NCI-H345 (cell line): ENCODE measurements around the gene TBX22.
"Not testable (repeated sequence)": the region's sequence is repeated elsewhere in the genome, so short reads cannot be mapped to it uniquely, and the experiment has no call there.

Experiments
- DNase-seq: peaks from one replicate; lab custom pipeline; 2025; lab: John Stamatoyannopoulos, UW

TBX22 gene, protein sequence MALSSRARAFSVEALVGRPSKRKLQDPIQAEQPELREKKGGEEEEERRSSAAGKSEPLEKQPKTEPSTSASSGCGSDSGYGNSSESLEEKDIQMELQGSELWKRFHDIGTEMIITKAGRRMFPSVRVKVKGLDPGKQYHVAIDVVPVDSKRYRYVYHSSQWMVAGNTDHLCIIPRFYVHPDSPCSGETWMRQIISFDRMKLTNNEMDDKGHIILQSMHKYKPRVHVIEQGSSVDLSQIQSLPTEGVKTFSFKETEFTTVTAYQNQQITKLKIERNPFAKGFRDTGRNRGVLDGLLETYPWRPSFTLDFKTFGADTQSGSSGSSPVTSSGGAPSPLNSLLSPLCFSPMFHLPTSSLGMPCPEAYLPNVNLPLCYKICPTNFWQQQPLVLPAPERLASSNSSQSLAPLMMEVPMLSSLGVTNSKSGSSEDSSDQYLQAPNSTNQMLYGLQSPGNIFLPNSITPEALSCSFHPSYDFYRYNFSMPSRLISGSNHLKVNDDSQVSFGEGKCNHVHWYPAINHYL

DNA sequence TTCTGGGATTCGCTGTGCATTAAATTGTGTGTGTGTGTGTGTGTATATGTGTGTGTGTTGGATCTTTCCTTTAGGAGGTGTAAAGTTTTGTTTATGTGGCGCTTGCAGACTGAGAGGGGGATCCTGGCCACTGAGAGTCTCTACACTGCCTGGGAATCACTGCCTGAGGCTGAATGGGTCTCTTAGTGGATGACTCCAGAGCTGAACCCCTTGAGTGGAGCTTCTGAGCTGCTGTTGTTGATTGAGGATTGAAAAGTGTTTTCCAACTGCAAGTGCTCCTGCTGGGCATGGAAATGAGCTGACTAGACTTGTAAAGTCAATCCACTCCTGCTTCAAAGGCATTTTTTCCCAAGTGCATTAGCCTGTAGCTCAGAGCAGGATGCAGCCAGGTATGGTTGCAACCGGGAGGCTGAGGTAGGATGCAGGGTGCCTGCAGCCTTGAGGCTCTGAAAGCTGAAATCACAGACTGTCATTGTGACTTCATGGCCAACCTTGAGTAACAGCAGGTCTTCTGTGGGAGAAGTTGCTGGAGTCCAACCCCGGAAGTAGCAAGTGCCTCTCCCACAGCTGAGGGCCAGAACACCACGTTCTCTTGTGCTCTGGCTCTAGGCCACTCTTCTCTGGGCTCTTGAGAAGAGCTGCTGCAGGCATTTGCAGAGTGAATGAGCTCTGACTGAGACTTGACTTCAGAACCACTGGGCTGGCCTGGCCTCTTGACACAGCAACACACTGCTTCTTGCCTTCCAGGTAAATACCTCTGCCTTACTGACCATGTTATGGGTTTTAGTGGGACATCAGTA is at the start of gene TBX22:
Gene TBX22, plus strand, starts transcription at position 613 of the 800 bp plus-strand sequence. CDS start 7,517 bp downstream, outside the sequence.
- no peak for DNase-seq

DNA sequence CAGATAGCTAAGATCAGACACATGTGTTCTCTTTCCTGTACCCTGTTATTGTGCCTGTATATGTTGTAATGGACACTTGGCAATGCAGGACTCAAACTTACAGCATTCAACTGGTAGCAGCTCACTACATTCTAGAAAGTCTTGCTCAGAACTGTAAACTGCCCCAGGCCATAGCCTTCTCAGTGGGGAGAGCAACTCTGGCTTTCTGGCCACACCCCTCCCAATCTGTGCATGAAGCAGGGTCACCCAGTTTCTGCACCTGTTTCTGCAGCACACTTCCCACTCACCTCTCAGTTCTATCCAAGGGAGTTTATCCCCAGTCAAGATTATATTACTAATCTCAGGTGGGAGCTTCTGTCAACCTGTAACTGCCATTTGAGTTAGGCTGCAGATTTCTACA is 38.9 kb upstream of the TBX22 start:
- DNase-seq, result no peak

DNA sequence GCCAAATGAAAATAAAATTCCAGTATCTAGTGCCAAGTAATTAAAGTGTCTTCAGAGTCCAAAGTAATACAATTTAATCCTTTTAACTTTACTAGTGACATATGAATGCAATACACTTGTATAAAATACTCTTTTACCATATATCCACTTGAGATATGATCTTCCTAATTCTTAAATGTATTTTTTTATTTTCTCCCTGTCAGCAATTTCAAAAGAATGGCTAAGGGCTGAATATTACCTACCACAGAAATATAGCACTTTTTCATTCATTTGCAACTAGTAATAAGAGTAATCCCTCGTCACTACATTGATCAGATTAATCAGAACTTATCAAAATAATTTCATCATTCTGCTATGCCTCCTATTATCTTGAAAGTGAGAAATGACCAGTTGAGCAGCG is 10.1 kb upstream of the TBX22 start:
- DNase-seq, result no peak

DNA sequence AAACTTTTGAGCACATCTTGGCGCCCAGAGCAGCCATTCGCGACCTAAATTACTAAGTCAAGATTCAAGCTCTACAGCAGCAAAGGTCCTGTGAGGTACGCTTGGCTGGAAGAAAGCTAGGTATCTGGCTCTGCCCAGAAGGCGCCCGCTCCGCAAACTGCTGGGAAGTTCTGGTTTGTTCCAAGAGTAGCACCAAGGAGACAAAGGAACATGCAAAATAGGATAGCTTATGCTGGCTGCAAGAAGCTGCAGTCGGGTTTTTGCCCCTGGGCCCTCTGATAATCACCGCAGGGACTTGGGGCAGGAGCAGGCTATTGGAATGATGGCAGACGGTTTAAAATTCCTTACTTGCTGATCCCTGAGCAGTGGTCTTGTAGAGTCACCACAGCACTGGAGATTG is 3.0 kb upstream of the TBX22 start:
- DNase-seq, result no peak

DNA sequence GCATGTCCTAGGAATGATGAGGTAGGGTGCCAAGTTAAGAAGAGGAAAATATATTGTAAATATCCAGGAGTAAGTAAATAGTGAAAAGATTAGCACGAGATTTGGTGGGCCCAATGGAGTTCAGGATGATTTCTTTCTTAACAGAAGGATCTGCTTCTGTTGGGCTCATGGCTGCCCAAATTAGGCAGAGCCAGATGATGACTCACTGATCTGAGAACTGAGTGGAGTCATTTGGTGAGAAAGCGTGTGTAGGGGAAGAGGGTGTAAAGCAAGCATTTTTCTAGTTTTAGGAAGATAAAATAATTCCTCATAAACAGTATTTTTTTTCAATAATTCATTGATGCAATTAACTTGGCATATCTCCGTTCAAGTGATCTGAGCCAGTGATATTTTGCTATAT is 1.6 kb downstream of the TBX22 start:
- DNase-seq, result no peak

DNA sequence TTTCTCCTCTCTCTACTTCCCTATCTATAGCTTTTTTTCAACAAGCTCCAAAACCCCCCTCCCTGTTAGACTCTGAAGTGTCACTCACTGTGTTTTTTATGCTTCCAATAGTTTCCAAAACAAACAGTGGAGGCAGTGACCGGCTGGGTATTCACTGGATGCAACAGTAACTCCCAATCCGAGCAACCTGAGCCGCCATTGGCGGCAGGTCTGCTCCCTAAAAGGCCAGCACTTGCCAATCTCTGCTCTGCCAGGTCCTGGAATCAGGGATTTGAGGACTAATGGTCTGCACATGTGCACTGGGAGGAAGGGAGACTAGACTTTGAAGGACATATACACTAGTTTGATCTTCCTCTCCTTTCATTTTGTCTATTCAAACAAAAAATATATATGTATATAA is 7.1 kb downstream of the TBX22 start:
- DNase-seq, result no peak

DNA sequence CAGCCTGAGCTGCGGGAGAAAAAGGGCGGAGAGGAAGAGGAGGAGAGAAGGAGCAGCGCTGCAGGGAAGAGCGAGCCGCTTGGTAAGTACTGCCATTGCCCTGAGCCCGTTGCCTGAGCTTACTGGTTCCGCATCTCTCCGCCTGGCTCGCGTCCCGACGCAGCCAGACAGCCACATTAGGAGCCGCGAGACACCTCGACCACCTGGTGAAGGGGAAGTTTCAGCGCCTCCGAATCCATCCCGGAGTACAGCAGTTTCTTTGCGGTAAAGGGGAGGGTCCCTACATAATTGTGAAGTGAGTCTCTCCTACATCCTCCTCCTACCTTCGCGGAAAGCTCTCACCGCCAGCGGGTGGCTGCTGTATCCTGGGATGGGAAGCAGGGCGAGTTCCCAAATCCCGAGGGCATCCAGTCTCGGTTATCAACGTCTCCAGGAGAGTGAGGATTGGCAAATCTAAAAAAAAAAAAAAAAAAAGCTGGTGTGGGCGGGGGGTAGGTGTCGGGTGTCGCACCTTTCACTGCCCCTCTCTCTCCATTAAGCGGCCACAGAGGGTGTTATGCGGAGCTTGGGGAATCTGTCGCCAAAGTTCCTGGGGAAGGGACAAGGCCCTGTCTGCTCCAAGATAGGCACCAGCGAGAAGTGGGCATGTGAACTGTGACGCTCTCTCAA is 7.9 kb downstream of the TBX22 start:
- DNase-seq, result no peak

DNA sequence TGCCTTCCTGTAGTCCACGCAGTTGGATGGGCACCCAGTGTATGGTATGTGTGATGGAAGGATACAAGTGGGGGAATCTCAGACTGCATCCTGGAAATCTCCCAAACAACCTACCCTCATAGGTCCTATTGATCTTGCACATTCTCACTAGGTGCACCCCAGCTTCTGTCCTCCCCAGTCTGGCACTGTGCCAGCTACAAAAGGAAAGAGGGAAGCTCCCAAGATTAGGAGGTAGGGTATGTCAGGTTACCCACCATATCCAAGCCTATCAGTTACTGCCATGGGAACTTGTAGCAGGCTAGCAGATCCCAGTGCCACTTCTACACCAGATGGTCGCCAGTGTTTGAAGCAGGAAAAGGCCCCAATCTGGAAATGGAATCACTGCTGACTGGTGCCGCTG is 11.6 kb downstream of the TBX22 start:
- DNase-seq, result no peak

DNA sequence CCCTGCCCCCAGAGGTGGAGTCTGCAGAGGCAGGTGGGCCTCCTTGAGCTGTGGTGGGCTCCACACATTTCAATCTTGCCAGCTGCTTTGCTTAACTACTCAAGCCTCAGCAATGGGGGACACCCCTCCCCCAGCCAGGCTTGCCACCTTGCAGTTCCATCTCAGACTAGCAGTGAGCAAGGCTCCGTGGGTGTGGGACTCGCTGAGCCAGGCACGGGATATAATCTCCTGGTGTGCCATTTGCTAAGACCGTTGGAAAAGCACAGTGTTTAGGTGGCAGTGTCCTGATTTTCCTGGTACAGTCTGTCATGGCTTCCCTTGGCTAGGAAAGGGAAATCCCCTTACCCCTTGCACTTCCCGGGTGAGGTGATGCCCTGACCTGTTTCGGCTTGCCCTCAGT is 51.6 kb downstream of the TBX22 start:
- DNase-seq, result not testable (repeated sequence)

DNA sequence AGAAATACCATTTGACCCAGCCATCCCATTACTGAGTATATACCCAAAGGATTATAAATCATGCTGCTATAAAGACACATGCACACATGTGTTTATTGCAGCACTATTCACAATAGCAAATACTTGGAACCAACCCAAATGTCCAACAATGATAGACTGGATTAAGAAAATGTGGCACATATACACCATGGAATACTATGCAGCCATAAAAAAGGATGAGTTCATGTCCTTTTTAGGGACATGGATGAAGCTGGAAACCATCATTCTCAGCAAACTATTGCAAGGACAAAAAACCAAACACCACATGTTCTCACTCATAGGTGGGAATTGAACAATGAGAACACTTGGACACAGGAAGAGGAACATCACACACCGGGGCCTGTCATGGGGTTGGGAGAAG is 61.1 kb downstream of the TBX22 start:
- not testable (repeated sequence) for DNase-seq
